HuH-7 (cell line): ENCODE results near the gene MATN1.
A peak's percentile ranks its signal among the peaks of the same experiment; 100 is the strongest.

ENCODE experiments used
- DNase-seq: peaks from one replicate; pipeline ENCODE4 v3.0.0; 2011; ENCODE audit warnings: low spot score

MATN1 gene

GRCh38 chr1:30731109-30731805 is 7.9 kb upstream of the MATN1 start:
- no peak for DNase-seq

- no peak for DNase-seq
Measured at GRCh38 chr1:30730346-30731108, 7.1 kb upstream of the MATN1 start.

GRCh38 chr1:30729901-30730300 is 6.5 kb upstream of the MATN1 start:
- DNase-seq = no peak

GRCh38 chr1:30728832-30729638 is 5.7 kb upstream of the MATN1 start:
- no peak for DNase-seq

- DNase-seq = no peak
Measured at GRCh38 chr1:30728340-30728739, 5.0 kb upstream of the MATN1 start.

GRCh38 chr1:30727824-30728223 is 4.4 kb upstream of the MATN1 start:
- no peak for DNase-seq

- no peak for DNase-seq
Measured at GRCh38 chr1:30726773-30727684, 3.6 kb upstream of the MATN1 start.

- DNase-seq = no peak
Measured at GRCh38 chr1:30726236-30726635, 2.9 kb upstream of the MATN1 start.

- no peak for DNase-seq
Measured at GRCh38 chr1:30725450-30726095, 2.2 kb upstream of the MATN1 start.

- DNase-seq = no peak
Measured at GRCh38 chr1:30724655-30725421, 1.5 kb upstream of the MATN1 start.

- no peak for DNase-seq
Measured at GRCh38 chr1:30724175-30724574, 790 bp upstream of the MATN1 start.

- no peak for DNase-seq
Measured at GRCh38 chr1:30721812-30722537, 1.4 kb downstream of the MATN1 start.

GRCh38 chr1:30721341-30721793 is 2.0 kb downstream of the MATN1 start:
- DNase-seq = no peak

- no peak for DNase-seq
Measured at GRCh38 chr1:30720271-30721223, 2.8 kb downstream of the MATN1 start.

- no peak for DNase-seq
Measured at GRCh38 chr1:30719406-30720270, 3.7 kb downstream of the MATN1 start.

- DNase-seq = peak; percentile 83
Measured at GRCh38 chr1:30718636-30719405, 4.6 kb downstream of the MATN1 start.
